IMR-90 (cell line): ENCODE measurements around the gene TULP4. TPM values are rescaled to one million over a fixed set of nuclear protein-coding genes. Genes with fewer than 3 reads are reported as not detected.

ENCODE experiments used
- ATAC-seq: fragments of 200-7000 bp; cut with Tn5 transposase; 2 replicates; pipeline ENCODE4 v1.9.1; 2020; ENCODE audit warnings: low read depth, mild to moderate bottlenecking, moderate library complexity
- BruUV-seq: library from RNA; stranded (reverse); fragments of 400-500 nt; replicated peaks from 2 replicates; lab custom pipeline; 2021; lab: Mats Ljungman, UMichigan
- CTCF ChIA-PET: fragments of 300-600 bp; formaldehyde crosslinking; extraction: SDS; loops from one replicate; lab custom pipeline; 2021; ENCODE audit warnings: antibody characterized with exemption; lab: Yijun Ruan, JAX
- POLR2A ChIA-PET: fragments of 300-600 bp; sonication (Branson Sonifier 250); formaldehyde crosslinking; loops from one replicate; lab custom pipeline; 2022; ENCODE audit warnings: antibody characterized with exemption; ENCODE audit not compliant: unreplicated experiment; lab: Charles Lee
- DNase-seq: peaks from one replicate; pipeline ENCODE4 v3.0.0; 2013
- H2AFZ ChIP-seq: replicated peaks from 2 replicates; pipeline ENCODE3; 2013; ENCODE audit warnings: low read length, mild to moderate bottlenecking; ENCODE audit not compliant: poor library complexity
- H2AK5ac ChIP-seq: 2 replicates; pipeline ENCODE4 v1.6.1; 2013; ENCODE audit warnings: low read depth, low read length, inconsistent platforms
- H2AK9ac ChIP-seq: replicated peaks from 2 replicates; pipeline ENCODE3; 2013; ENCODE audit warnings: mild to moderate bottlenecking, low read depth, low read length, moderate library complexity; ENCODE audit not compliant: poor library complexity
- H2BK120ac ChIP-seq: 2 replicates; pipeline ENCODE4 v1.6.1; 2013; ENCODE audit warnings: low read depth, low read length, inconsistent platforms
- H2BK15ac ChIP-seq: 3 replicates; pipeline ENCODE4 v1.6.1; 2013; ENCODE audit warnings: low read depth, low read length, inconsistent platforms
- H2BK20ac ChIP-seq: 2 replicates; pipeline ENCODE4 v1.6.1; 2013; ENCODE audit warnings: low read depth, mild to moderate bottlenecking, inconsistent platforms, low read length, moderate library complexity
- H2BK5ac ChIP-seq: 2 replicates; pipeline ENCODE4 v1.6.1; 2013; ENCODE audit warnings: mild to moderate bottlenecking, low read depth, low read length, inconsistent platforms; ENCODE audit not compliant: poor library complexity, severe bottlenecking
- H3K14ac ChIP-seq: replicated peaks from 2 replicates; pipeline ENCODE4 v1.6.1; 2013; ENCODE audit warnings: low read depth, low read length, inconsistent platforms
- H3K18ac ChIP-seq: 2 replicates; pipeline ENCODE4 v1.6.1; 2013; ENCODE audit warnings: low read depth, low read length, control low read depth
- H3K23ac ChIP-seq: 2 replicates; pipeline ENCODE4 v1.6.1; 2013; ENCODE audit warnings: low read depth, low read length, inconsistent platforms
- H3K27ac ChIP-seq: 2 replicates; pipeline ENCODE4 v1.5.1; 2013; ENCODE audit warnings: mild to moderate bottlenecking, control low read depth, low read length; ENCODE audit not compliant: insufficient read depth
- H3K27me3 ChIP-seq: 2 replicates; pipeline ENCODE4 v1.6.1; 2013; ENCODE audit warnings: low read length; ENCODE audit not compliant: control insufficient read depth, insufficient read depth
- H3K36me3 ChIP-seq: 2 replicates; pipeline ENCODE4 v1.6.1; 2013; ENCODE audit warnings: low read length, mixed read lengths; ENCODE audit not compliant: control insufficient read depth, insufficient read depth
- H3K4ac ChIP-seq: 2 replicates; pipeline ENCODE4 v1.6.1; 2013; ENCODE audit warnings: low read depth, low read length, inconsistent platforms
- H3K4me1 ChIP-seq: 2 replicates; pipeline ENCODE4 v1.6.1; 2013; ENCODE audit warnings: low read length, mixed read lengths; ENCODE audit not compliant: control insufficient read depth, insufficient read depth
- H3K4me2 ChIP-seq: 2 replicates; pipeline ENCODE4 v1.6.1; 2013; ENCODE audit warnings: low read depth, mild to moderate bottlenecking, control low read depth, low read length, moderate library complexity
- H3K4me3 ChIP-seq: 2 replicates; pipeline ENCODE4 v1.5.1; 2013; ENCODE audit warnings: low read depth, mild to moderate bottlenecking, control low read depth, low read length, moderate library complexity; ENCODE audit not compliant: insufficient read depth
- H3K56ac ChIP-seq: 2 replicates; pipeline ENCODE4 v1.6.1; 2013; ENCODE audit warnings: low read length, inconsistent platforms; ENCODE audit not compliant: insufficient read depth; ENCODE audit errors: extremely low read depth
- H3K79me1 ChIP-seq, 2 experiments: 2 replicates each; pipeline ENCODE4 v1.6.1; 2013; ENCODE audit warnings: low read length in 2 of 2, inconsistent platforms in 1 of 2, low read depth in 1 of 2
- H3K9ac ChIP-seq: 2 replicates; pipeline ENCODE4 v1.6.1; 2013; ENCODE audit warnings: low read depth, low read length, control low read depth
- H3K9me1 ChIP-seq: 2 replicates; pipeline ENCODE4 v1.6.1; 2013; ENCODE audit warnings: low read length, inconsistent platforms; ENCODE audit not compliant: insufficient read depth
- H3K9me3 ChIP-seq: 2 replicates; pipeline ENCODE4 v1.6.1; 2013; ENCODE audit warnings: low read length; ENCODE audit not compliant: control insufficient read depth, insufficient read depth
- H4K20me1 ChIP-seq: 2 replicates; pipeline ENCODE4 v1.6.1; 2013; ENCODE audit warnings: low read length, inconsistent platforms; ENCODE audit not compliant: insufficient read depth
- H4K5ac ChIP-seq: 2 replicates; pipeline ENCODE4 v1.6.1; 2013; ENCODE audit warnings: mild to moderate bottlenecking, low read depth, low read length, control low read depth
- H4K8ac ChIP-seq, 2 experiments: 2 replicates each; pipeline ENCODE4 v1.6.1; 2013; ENCODE audit warnings: low read depth in 2 of 2, low read length in 2 of 2, control low read depth in 1 of 2, inconsistent platforms in 1 of 2
- H4K91ac ChIP-seq: 2 replicates; pipeline ENCODE4 v1.6.1; 2013; ENCODE audit warnings: low read depth, low read length, inconsistent platforms; ENCODE audit not compliant: insufficient read depth
- RCOR1 ChIP-seq: IDR thresholded peaks from 2 replicates; pipeline ENCODE4 v1.6.1; 2012; ENCODE audit warnings: mild to moderate bottlenecking, low read length, improper control_type of control experiment; ENCODE audit not compliant: insufficient replicate concordance
- WGBS, 2 experiments: methylation state at CpG; one replicate each; pipeline versions ENCODE4 v1.1.5 to v1.1.7; 2013; ENCODE audit warnings: missing lambda C conversion rate in 2 of 2; ENCODE audit not compliant: insufficient read length in 1 of 2; ENCODE audit errors: extremely low coverage in 2 of 2; 5-methylcytosine and 5-hydroxymethylcytosine counted together
- dilution Hi-C: fragments of 300-500 bp; cut with HindIII; formaldehyde crosslinking; loops from one replicate; pipeline ENCODE4 v1.14.3; 2018; ENCODE audit warnings: low sequenced_read_pairs; ENCODE audit not compliant: unreplicated experiment
- in situ Hi-C: fragments of 300-500 bp; cut with MboI; formaldehyde crosslinking; loops from 3 replicates; pipeline ENCODE4 v1.14.3; 2019; ENCODE audit warnings: low sequenced_read_pairs, inconsistent platforms, mixed read lengths
- intact Hi-C: fragments of 100-400 bp; cut with micrococcal nuclease; formaldehyde crosslinking; loops from 2 replicates; pipeline ENCODE4 v1.10.0; 2022
- polyA plus RNA-seq, 3 experiments: library from polyadenylated mRNA; depleted of rRNA; stranded (reverse); fragments of >200 nt; gene quantifications; 2 replicates each; pipeline ENCODE4 v1.2.3, GENCODE V29; 2012; ENCODE audit warnings: low replicate concordance in 1 of 3
- total RNA-seq: library from RNA; depleted of rRNA; stranded (reverse); fragments of >200 nt; gene quantifications from 2 replicates; pipeline ENCODE4 v1.2.3, GENCODE V29; 2012

Gene TULP4
- total and polyA plus RNA-seq, 2 of the 4 experiments (the other 2 are of a cell fraction) = 8.1 to 30.6 TPM

DNA sequence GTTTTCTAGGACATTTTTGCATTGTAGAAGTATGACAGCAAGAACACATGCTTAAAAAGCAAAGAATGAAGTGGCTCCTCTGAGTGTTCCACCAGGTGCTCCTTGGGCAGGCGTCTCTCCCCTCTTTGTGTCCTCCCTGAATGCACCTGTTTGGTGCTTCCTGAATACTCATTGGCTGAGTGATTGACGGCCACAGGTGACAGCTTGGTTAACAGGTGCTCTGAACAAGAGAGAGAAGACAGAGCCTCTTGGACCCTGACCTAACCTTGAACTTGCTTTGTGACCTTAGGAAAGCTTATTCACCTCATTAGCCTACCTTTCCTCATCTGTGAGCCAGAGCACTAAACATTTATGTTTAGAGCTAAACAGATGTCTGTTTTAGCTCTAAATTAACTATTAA is 93.7 kb downstream of the TULP4 start:
- no peak overlapping the region for H3K56ac ChIP-seq
- H2AK5ac ChIP-seq = no peak overlapping the region
- H2BK120ac ChIP-seq = no peak overlapping the region
- CTCF ChIA-PET = interaction anchor here (0.7 kb wide), 1 partner anchor 1179 kb away, joined by 3 read pairs; no protein-coding TSS in a partner anchor
- in situ Hi-C loops (no loop called here), dilution Hi-C loops (no loop called here), intact Hi-C loops (no loop called here)
- H3K4me2 ChIP-seq = no peak overlapping the region
- ATAC-seq (no peak), DNase-seq (no peak)
- no peak overlapping the region for H2AK9ac ChIP-seq
- H4K91ac ChIP-seq = no peak overlapping the region
- no peaks in the 10 kb centered on the region for H3K27me3 ChIP-seq
- no peaks in the 10 kb centered on the region for H3K36me3 ChIP-seq
- no peak overlapping the region for H2BK5ac ChIP-seq
- H3K27ac ChIP-seq = no peak overlapping the region
- no peak overlapping the region for H2BK15ac ChIP-seq
- peaks cover 8 to 31% of the 10 kb centered on the region in 2 experiments for H3K79me1 ChIP-seq
- POLR2A ChIA-PET = no interaction called here
- no peak overlapping the region for H4K8ac ChIP-seq
- H4K5ac ChIP-seq = no peak overlapping the region
- no peak overlapping the region for H3K4me3 ChIP-seq
- TF ChIP-seq RCOR1 = no peak
- no peak overlapping the region for H2BK20ac ChIP-seq
- H3K14ac ChIP-seq = no peak overlapping the region
- no peak overlapping the region for H2AFZ ChIP-seq
- peaks cover 5% of the 10 kb centered on the region; the same call in 1 of the 2 replicates for H3K9me1 ChIP-seq
- no peaks in the 10 kb centered on the region for H3K9me3 ChIP-seq
- no peak overlapping the region for H3K23ac ChIP-seq
- no peak overlapping the region for H3K4ac ChIP-seq
- H4K20me1 ChIP-seq = peaks cover 3% of the 10 kb centered on the region; the same call in 1 of the 2 replicates
- H3K9ac ChIP-seq = no peak overlapping the region
- 100% methylated on average over 1 of the region's 2 CpGs; no CpG with 5 or more reads in 1 of the 2 experiments for WGBS, 2 experiments
- peaks cover 8% of the 10 kb centered on the region for H3K4me1 ChIP-seq
- BruUV-seq = no TSS peak
- H3K18ac ChIP-seq = no peak overlapping the region
